GM18909 (cell line): ENCODE results near the gene ZIC5.

Experiments used
- ATAC-seq: cut with Tn5 transposase; IDR thresholded peaks from one replicate; pipeline ENCODE4 v1.9.1; 2021; ENCODE audit warnings: mild to moderate bottlenecking; ENCODE audit not compliant: unreplicated experiment, poor library complexity

ZIC5 gene

DNA sequence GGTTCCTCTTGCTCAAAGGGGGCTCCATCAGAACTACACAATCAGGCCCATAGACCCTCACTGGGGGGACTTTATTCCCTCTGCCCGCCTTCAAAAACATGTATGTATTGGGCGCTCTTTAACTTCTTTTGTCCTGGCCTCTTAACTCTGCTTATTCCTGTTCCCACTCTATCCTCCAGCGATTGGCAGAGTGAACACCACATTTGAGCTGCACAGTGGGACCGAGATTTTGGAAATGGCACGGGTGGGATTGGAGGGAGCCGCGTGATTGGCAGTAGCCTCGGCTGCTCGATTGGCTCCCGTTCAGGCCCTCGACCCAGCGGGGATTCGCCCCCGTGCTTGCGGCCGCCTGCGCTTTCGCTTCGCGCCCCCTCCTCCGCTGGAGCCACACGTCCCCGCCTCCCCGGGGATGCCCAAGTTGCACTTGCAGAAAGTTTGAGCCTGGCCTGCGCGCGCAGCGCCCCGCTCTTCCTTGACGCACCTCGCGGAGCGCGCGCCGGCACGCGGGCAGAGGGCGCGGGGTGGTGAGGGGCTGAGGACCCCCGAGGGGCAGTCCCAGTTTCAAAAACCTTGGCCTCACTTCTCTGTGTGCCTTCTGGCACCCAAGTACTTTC lies at the start of gene ZIC5:
Gene ZIC5 (minus strand): TSS at position 192 of the 614 bp plus-strand sequence. CDS start 164 bp downstream, at position 28.
- no peak for ATAC-seq

DNA sequence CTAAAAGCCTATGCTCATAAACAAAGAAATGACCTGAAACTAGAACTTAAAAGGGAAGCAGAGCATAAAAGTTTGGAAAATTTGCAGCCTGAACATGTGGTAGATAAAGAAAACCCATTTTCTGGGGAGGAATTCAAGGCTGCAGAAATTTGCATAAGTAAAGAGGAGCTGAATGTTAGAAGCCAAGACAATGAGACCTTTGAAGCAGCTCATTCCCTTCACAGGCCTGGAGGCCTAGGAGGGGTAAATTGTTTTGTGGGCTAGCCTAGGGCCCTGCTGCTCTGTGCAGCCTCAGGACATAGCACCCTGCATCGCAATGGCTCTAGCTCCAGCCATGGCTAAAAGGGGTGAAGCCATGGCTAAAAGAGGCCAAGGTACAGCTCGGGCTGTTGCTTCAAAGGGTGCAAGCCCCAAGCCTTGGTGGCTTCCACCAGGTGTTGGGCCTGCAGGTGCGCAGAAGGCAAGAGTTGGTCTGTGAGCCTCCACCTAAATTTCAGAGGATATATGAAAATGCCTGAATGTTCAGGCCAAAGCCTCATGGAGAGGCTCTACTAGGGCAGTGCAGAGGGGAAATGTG lies 48.3 kb upstream of the ZIC5 start:
- no peak for ATAC-seq

DNA sequence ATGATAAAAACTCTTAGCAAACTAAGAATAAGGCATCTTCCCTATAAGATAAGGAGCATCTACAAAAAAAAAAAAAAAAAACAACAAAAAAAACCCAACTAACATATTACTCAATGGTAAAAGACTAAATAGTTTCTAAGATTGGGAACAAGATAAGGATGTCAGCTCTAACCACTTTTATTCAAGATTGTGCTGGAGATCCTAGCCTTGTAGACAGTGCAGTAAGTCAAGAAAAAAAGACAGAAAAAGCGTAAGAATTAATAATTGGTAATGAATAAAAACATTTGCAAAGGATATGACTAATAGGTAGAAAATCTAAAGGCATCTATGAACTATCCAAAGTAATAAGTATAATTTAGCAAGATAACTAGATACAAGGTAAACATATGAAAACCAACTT lies 43.1 kb upstream of the ZIC5 start:
- ATAC-seq = no peak

DNA sequence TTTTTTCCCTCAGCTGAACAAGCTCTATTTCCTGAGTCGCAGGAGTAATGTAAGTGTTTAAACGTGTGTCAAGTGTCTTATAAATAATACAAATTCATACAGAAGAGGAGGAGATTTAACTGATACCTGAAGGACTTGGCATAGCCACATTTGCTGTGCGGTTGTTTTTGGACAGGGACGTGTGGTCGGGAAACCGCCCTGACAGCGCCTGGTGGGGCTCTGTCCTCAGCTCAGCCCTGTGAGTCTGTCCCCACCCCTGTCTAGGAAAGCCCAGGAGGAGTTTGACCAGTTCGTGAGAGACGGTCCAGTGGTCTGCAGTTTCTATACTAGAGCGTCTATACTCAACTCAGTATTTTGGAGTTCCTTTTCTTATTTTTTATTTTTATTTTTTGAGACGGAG lies 26.7 kb upstream of the ZIC5 start:
- ATAC-seq = no peak

DNA sequence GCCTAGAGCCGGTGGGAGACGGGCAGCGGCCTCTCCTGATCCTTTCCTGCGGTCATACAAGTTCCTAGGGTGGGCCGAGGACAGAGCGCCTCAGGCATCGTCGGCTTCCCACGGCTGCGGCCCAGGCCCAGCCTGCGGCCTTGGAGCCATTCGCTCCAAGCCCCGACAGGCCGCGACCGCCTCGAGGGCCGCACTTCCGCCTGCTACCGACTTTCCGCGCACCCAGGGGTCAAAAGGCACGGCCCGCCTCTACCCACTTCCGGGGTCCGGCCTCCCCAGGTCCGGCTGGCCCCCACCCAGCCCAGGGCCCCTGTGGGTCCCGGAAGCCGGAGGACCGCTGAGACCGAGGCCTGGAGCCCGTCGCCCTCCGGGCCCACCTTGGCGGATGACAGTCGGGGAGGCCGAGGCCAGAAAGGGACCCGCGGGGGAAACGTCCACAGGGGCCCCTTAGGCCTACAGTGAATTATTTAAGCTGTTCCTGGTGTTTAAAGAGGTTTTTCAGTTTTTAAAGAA lies 26.2 kb upstream of the ZIC5 start:
- no peak for ATAC-seq

DNA sequence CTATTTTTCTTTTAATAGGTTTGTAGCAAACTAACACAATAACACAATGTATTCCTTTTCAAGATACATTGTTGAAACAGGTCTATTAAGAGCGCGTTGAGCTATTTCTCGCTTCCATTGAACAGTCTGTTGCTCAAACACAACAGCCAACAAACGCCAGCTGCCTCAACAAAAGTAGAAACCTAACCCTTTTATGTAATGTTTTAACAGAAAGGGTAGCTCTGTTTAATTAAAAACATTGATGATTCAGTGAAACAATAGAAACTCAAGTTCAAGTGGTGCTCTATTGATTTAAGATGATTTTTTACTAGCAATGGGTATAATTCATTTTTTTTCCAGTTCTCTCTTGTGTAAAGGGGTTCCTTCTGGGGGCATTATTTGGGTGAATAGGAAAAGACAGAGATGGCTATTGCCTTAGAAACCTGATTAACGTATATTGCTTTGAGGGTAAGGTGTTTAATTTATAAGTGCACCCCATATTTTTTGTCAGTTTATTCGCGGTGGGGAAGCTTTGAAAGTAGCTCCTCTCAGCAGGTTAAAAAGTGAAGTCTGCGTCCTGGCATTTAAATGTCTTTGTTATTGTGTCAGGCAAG lies 24.9 kb upstream of the ZIC5 start:
- ATAC-seq = no peak

DNA sequence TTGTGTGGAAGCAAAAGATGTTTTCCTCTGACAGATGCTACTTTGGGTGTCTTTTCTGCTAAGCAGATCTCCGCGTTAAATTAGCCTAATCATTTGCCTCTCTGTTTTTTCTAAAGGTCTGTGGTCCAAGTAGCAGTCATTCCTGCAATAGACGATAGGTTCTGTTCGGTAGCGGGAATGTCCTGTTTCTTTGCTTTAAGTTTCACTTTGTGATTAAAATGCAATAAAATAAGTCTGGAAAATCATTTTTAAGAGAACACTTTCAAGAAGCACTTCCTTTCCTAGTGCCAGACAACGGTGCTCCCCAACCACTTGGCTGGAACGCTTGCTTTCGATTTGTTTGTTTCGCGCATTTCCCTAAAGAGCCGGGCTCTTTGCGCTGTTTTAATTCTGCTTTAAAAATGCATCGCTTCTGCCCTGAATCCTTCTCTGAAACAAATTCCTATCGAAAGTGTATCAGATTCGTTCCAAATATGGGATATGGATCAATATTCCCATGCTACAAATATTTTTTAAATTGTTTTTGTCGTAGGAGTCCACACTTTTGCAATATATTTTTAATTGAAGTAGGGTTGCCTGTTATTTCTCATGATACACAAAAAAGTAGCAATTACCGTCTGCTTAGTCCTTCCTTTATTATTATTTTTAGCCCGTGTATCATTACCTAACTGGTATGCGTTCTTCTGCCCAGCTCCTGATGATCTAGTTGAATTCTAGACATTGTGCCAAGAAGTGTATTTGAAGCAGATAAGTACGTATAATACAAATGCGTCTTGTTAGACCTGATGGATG lies 24.2 kb upstream of the ZIC5 start:
- no peak for ATAC-seq

DNA sequence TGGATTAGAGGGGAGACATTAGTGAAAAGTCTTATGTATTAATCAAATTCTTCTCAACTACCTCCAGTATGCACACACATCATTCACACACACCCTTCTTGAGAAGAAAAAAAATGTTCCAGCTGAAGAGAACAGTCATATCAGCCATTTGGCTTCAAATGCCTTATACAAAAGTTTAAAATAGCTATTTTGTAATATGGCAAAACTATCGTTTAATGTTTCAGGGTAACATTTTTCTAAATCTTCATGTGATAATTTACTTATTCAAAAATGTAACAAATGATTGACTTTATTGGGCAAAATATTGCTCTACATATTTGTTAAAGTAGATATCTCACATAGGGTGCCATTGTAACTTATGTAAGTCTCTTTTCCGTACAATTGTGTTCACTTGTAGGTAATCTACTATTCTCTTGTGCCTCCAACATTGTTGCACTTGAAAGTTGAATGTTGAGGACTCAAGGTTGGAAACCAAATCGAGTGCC lies 23.6 kb upstream of the ZIC5 start:
- no peak for ATAC-seq

DNA sequence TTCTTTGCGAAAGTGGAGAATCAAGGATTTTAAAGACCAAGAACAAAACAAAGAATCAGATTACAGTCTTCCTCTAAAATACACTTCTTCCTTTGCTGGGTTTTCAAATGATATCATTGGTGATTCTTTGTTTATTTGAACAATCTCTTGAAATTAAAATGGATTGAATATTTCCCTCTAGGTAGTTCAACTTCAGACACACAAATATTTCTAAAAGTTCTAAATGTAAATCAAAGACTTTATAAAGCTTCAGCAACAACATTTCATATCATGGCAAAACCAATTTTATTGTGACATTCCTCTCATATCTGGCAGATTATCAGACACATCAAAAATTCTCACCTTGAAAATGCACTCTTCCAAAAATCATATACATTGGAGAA lies 23.1 kb upstream of the ZIC5 start:
- ATAC-seq = no peak

DNA sequence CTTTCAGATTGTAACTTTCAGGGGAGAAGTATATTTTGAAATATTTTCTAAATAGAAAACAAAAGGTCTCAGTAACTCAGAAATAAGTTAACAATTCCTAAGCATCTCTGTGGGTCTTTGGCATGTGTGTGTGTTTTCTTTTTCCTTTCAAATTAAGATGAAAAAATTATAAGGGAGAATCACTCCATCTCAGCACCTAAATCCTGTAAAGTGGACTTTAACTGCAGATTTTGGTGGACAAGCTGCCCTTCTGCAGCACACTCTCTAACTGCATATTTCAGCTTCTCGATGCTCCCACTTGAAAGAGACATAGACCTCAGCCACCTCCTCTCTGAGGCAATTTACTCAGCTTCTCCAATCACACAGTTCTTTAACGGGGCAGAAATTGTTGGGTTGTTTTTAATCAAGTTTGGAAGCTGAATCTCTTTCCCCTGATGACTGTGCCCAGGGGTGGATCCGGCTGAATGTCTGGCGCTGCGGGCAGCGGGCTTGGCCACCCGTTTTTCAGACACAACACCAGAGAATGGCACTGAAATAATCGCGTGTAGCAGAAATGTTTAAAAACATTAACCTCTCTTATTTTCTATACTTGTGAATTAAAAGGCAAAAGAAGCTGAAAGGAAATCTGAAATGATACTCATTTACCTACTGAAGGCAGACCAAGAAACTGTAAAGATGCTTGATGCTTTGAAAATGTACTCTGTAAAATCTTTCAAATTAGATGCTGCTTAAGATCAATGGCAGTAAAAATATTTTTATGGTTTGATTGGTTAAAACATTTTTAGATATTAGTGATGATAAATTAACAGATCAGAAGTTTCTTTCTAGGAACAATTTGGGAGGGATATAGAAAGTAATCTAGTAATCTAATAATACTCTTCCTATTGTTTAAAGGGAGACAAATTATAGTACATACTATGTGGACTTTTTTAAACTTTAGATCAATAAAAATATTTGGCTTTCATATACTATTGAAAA lies 22.4 kb upstream of the ZIC5 start:
- no peak for ATAC-seq

DNA sequence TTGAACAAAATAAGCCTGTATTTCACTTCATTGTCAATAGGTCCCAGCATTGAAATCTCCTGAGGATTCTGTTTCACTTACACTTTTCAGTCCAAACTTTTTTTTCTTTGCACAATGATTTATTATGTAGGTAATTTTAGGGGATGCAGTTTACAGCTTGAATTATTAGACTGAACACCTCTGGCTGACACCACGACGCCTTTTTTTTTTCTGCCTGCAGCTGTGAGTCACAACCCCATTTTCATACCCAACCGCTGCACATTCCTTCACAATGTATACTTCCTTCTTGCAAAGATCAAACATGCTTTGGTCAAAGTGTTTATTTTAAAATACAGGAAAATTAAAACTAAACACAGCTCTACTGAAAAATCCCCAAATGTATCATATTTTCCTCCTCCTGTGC lies 21.4 kb upstream of the ZIC5 start:
- no peak for ATAC-seq

DNA sequence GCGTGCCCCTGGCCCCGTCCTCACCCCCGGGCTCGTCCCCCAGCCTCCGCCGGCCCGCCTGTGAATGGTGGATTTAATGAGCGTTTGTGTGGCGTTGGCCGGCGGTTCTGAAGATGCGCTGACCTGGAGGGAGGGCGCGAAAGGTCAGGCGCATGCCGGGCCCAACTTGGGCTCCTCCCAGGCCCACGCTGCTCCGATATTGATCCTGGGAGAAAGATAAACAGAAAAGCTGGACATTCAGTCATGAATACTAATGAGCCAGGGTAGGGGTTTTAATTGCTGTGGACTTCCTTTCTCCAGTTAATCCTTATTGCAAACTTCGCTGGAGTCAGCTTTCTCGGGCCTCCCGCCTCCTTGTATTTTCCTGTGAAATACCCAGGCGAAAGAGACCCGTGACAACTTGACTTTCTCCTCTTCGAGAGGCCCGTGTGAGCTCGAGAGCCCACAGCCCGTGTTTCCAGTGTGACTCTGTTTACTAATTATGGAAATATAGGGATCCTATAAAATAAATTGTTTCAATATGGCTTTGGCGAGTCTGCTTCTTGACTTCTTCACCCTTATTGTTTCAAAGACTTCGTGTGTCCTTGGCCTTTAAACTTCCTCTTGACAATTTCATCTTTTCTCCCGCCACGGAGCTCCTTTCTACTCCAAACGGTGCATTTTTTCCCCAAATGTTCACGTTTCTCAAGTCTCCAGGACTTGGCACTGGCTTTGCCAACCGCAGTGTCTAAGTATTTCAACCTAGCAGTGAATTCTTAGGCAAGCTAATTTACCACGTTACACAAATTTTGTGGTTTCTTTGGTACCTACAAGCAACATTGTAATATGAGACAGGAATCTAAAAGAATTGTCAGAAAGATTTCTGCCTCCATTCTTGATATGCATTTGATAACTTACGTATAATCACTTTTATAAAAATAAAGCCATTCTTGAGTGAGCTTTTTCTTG lies 20.5 kb upstream of the ZIC5 start:
- no peak for ATAC-seq

DNA sequence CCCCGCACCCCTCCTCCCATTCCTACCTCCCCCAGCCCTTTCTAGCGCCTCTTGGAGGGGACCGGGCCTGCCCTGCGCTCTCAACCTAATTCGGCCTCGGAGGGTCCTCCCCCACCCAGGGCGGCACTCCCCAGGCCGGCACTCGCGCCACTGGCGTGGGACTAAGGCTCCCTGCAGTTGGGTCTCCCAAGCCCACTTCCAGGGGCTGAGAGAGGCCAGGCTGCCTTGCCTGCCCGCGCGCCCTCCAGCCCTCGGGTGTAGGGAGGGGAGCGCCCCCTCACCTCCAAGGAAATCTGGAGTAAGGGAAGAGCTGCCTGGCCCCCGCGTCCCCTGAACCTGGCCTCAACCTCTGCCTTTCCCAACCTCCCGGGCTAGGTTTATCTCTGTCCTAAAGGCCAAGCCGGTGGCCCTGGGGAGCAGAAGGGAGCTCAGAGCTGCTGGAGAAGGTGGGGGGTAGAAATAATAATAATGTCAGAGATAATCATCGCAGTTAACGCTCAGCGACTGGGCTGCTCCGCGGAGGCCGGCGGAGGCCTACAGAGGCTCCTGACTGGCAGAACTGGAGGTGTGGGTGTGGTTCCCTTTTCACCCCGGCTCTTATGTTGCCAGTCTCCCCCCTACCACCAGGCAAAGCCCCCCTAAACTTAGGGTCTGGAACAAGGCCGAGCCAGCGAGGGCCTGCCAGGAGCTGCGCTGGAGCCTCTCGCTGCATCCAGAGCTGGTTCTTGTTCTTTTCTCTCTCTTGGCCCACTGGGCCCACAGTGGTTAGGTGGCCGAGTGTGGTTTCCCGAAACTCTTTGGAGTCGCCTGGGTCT lies 19.7 kb upstream of the ZIC5 start:
- no peak for ATAC-seq

DNA sequence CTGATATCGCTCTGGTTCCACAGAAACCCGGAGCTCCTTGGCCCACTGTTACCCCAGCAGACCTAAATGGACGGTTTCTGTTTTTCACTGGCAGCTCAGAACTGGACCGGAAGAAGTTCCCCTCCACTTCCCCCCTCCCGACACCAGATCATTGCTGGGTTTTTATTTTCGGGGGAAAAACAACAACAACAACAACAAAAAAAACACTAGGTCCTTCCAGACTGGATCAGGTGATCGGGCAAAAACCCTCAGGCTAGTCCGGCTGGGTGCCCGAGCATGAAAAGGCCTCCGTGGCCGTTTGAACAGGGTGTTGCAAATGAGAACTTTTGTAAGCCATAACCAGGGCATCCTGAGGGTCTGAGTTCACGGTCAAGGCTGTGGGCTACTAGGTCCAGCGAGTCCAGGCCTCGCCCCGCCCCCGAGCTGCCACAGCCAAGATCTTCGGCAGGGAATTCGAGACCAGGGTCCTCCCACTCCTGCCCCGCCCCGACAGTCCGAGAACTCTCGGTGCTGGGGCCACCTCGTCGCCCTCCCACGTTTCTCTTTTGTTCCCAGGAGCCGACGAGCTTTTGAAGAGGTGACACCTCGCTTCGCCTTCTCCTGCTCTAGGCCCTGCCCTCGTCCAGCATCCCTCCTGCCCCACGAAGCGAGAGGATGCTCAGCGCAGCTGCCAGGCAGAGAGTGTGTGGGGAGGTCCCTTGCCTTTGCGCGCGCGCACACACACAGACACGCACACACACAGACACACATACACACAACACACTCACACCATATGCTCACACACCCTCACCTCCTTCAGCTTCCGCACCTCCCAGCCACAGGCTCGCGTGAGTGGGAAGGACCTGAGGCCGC lies 18.8 kb upstream of the ZIC5 start:
- ATAC-seq = no peak

DNA sequence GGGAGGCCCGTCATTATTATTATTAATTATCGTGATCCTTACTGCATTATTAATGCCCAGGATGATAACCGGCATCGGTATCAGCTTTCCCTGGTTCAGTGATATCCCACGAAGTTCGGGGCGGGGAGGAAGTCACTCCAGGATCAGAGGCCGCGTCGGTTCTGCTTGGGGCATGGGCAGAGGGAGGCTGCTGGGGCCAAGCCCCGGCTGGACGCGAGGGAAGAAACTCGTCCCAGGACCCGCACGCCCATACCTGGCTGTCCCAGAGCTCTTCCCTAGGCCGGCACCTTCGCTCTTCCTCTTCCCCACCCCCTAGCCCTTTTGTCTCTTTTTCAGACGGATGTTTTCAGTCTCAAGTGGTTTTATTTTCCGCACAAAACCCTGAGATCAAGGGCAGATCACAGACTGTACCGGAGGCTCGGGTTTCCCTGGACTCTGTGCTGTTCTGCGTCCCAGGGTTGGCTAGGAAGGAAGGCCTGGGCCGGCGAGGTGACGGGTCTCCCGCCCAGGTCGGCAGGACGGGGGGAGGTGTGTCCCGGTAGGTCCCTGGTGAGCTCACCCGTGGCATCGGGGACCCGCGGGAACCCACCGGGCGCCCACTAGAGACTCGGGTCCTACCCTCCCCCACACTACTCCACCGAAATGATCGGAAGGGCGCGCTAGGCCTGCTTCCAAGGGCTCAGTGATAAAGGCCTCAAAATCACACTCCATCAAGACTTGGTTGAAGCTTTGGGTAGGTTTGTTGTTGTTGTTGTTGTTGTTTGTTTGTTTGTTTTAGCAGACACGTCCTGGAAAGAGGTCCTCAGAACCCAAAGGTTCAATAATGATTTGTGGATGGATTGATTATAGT lies 17.9 kb upstream of the ZIC5 start:
- ATAC-seq = no peak
